Measurements from ENCODE around the gene DPP10. TPM values are rescaled to one million over a fixed set of nuclear protein-coding genes. Genes with fewer than 3 reads are reported as not detected.

DPP10 gene
- total and polyA plus RNA-seq, 2 of the 13 experiments (the other 11 are each of a cell fraction or from before 2014, with no cell fraction given) = 0.95 to 1.7 TPM

DNA sequence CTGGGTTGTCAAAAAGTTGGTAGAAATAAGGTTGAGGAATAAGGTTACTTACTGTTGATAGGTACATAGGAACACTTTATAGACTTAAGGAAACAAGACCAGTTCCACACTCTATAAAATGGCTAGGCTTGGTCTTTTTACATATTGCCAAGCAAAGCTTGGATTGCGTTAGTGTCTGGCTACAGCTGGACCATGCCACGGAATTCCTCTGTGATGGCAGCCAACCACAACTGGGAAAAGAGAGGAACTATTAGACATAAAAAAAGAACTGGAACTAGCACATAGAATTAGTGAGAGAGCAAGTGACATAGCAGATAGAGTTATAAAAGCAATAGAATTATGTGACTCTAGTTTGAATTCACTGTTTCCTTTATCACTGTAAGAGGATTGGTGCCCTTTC, 17.7 kb upstream of the DPP10 start (continued):
- TF ChIP-seq, protein P1, sequence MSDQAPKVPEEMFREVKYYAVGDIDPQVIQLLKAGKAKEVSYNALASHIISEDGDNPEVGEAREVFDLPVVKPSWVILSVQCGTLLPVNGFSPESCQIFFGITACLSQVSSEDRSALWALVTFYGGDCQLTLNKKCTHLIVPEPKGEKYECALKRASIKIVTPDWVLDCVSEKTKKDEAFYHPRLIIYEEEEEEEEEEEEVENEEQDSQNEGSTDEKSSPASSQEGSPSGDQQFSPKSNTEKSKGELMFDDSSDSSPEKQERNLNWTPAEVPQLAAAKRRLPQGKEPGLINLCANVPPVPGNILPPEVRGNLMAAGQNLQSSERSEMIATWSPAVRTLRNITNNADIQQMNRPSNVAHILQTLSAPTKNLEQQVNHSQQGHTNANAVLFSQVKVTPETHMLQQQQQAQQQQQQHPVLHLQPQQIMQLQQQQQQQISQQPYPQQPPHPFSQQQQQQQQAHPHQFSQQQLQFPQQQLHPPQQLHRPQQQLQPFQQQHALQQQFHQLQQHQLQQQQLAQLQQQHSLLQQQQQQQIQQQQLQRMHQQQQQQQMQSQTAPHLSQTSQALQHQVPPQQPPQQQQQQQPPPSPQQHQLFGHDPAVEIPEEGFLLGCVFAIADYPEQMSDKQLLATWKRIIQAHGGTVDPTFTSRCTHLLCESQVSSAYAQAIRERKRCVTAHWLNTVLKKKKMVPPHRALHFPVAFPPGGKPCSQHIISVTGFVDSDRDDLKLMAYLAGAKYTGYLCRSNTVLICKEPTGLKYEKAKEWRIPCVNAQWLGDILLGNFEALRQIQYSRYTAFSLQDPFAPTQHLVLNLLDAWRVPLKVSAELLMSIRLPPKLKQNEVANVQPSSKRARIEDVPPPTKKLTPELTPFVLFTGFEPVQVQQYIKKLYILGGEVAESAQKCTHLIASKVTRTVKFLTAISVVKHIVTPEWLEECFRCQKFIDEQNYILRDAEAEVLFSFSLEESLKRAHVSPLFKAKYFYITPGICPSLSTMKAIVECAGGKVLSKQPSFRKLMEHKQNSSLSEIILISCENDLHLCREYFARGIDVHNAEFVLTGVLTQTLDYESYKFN (CRISPR knock-in tag; conservative IDR thresholded peaks at IDR 0.05) = no peak
- TF ChIP-seq ZFX (CRISPR knock-in tag; IDR thresholded peaks at IDR 0.05; ENCODE audit: low read depth) (no peak), MTF2 (CRISPR knock-in tag; IDR thresholded peaks at IDR 0.05; ENCODE audit: borderline replicate concordance) (no peak)

DNA sequence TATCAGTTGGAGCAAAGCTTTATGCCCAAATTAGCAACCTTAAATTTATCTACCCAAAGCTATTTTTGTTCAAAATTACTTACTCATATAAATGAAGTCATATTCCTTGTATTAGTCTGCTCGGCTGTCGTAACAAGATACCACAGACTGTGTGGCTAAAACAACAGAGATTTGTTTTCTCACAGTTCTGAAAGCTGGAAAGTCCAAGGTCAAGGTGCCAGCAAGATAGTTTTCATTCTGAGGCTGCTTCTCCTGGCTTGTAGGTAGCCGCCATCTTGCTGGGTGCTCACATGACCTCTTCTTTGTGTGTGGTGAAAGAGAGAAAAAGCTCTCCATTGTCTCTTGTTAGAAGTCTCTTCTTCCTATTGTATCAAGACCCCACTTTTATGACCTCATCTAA, 15.7 kb upstream of the DPP10 start:
- Histone ChIP-seq H3K4me1 (ENCODE audit: insufficient read depth, low read length) (no peaks in the 10 kb centered on the region), H3K9me3 (ENCODE audit: low read length) (no peaks in the 10 kb centered on the region), H3K9ac (ENCODE audit: insufficient read depth, low read depth, low read length) (no peak overlapping the region), H3K27me3 (ENCODE audit: control insufficient read depth in 1 of 2, insufficient read depth in 2 of 2, low read length in 2 of 2) (peaks cover 0 to 15% of the 10 kb centered on the region in 2 experiments; a peak in 2 of 5 replicates), H3K79me2 (ENCODE audit: insufficient read depth, low read length) (no peaks in the 10 kb centered on the region), H3K4me2 (ENCODE audit: low read depth, low read length) (no peak overlapping the region), H3K36me3 (replicated peaks in 1 of 2; ENCODE audit: control insufficient read depth in 1 of 2, insufficient read depth in 2 of 2, low read length in 2 of 2) (no peaks in the 10 kb centered on the region), H3K27ac (ENCODE audit: extremely low read length, insufficient read depth, low read length) (no peak overlapping the region), H4K20me1 (ENCODE audit: insufficient read depth, low read length) (no peaks in the 10 kb centered on the region), H2AFZ (ENCODE audit: low read length) (no peak overlapping the region), H3K4me3 (replicated peaks in 1 of 3; ENCODE audit: insufficient read depth in 1 of 3, low read depth in 2 of 3, low read length in 3 of 3) (no peak overlapping the region)
- ChIA-PET CTCF (ENCODE audit: low intra/inter-chr PET ratio, low total read pairs) (no interaction called here), POLR2A (no interaction called here)
- DNase-seq (ENCODE audit: low spot score) (no peak), ATAC-seq (no peak), FAIRE-seq (no peak)
- intact Hi-C loops (cut with micrococcal nuclease; ENCODE audit: unreplicated experiment) (no loop called here), in situ Hi-C loops (cut with HindIII; ENCODE audit: extremely low pct_ligation_motif_present, low pct_unique_long_range_greater_than_20kb) (no loop called here)
- BruUV-seq (replicated peaks) = no TSS peak
- 5% methylated on average over 3 of the region's 3 CpGs for WGBS (ENCODE audit: low lambda C conversion rate)
- TF ChIP-seq MTA3 (CRISPR knock-in tag; IDR thresholded peaks at IDR 0.05) = no peak
- TF ChIP-seq ZNF563 (CRISPR knock-in tag; IDR thresholded peaks at IDR 0.05) = no peak
- TF ChIP-seq ZNF350 (CRISPR knock-in tag; IDR thresholded peaks at IDR 0.05; ENCODE audit: borderline replicate concordance, low read depth) = no peak
- TF ChIP-seq SATB2 (CRISPR knock-in tag; IDR thresholded peaks at IDR 0.05) = no peak
- TF ChIP-seq ZNF577 (CRISPR knock-in tag; IDR thresholded peaks at IDR 0.05; ENCODE audit: borderline replicate concordance, low read depth) = no peak
- no peak for TF ChIP-seq HNRNPUL1 (IDR thresholded peaks at IDR 0.05; ENCODE audit: low read depth, low read length)
- TF ChIP-seq, protein P2, sequence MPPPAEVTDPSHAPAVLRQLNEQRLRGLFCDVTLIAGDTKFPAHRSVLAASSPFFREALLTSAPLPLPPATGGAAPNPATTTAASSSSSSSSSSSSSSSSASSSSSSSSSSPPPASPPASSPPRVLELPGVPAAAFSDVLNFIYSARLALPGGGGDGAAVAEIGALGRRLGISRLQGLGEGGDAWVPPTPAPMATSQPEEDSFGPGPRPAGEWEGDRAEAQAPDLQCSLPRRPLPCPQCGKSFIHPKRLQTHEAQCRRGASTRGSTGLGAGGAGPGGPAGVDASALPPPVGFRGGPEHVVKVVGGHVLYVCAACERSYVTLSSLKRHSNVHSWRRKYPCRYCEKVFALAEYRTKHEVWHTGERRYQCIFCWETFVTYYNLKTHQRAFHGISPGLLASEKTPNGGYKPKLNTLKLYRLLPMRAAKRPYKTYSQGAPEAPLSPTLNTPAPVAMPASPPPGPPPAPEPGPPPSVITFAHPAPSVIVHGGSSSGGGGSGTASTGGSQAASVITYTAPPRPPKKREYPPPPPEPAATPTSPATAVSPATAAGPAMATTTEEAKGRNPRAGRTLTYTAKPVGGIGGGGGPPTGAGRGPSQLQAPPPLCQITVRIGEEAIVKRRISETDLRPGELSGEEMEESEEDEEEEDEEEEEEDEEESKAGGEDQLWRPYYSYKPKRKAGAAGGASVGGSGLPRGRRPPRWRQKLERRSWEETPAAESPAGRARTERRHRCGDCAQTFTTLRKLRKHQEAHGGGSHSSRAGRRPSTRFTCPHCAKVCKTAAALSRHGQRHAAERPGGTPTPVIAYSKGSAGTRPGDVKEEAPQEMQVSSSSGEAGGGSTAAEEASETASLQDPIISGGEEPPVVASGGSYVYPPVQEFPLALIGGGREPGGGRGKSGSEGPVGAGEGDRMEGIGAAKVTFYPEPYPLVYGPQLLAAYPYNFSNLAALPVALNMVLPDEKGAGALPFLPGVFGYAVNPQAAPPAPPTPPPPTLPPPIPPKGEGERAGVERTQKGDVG (CRISPR knock-in tag; IDR thresholded peaks at IDR 0.05; ENCODE audit: borderline replicate concordance) = no peak
- TF ChIP-seq, protein P3, sequence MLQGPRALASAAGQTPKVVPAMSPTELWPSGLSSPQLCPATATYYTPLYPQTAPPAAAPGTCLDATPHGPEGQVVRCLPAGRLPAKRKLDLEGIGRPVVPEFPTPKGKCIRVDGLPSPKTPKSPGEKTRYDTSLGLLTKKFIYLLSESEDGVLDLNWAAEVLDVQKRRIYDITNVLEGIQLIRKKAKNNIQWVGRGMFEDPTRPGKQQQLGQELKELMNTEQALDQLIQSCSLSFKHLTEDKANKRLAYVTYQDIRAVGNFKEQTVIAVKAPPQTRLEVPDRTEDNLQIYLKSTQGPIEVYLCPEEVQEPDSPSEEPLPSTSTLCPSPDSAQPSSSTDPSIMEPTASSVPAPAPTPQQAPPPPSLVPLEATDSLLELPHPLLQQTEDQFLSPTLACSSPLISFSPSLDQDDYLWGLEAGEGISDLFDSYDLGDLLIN (CRISPR knock-in tag; IDR thresholded peaks at IDR 0.05; ENCODE audit: borderline replicate concordance) = no peak
- TF ChIP-seq, protein P4, sequence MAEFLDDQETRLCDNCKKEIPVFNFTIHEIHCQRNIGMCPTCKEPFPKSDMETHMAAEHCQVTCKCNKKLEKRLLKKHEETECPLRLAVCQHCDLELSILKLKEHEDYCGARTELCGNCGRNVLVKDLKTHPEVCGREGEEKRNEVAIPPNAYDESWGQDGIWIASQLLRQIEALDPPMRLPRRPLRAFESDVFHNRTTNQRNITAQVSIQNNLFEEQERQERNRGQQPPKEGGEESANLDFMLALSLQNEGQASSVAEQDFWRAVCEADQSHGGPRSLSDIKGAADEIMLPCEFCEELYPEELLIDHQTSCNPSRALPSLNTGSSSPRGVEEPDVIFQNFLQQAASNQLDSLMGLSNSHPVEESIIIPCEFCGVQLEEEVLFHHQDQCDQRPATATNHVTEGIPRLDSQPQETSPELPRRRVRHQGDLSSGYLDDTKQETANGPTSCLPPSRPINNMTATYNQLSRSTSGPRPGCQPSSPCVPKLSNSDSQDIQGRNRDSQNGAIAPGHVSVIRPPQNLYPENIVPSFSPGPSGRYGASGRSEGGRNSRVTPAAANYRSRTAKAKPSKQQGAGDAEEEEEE (CRISPR knock-in tag; IDR thresholded peaks at IDR 0.05; ENCODE audit: borderline replicate concordance) = no peak
- TF ChIP-seq, protein P5, sequence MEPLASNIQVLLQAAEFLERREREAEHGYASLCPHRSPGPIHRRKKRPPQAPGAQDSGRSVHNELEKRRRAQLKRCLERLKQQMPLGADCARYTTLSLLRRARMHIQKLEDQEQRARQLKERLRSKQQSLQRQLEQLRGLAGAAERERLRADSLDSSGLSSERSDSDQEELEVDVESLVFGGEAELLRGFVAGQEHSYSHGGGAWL (CRISPR knock-in tag; IDR thresholded peaks at IDR 0.05) = no peak

Data from HepG2 (cell line).